GM18517 (cell line): ENCODE results near the gene KEAP1.

Source experiments
- ATAC-seq: cut with Tn5 transposase; IDR thresholded peaks from one replicate; pipeline ENCODE4 v1.9.1; 2021; ENCODE audit warnings: mild to moderate bottlenecking, moderate library complexity; ENCODE audit not compliant: unreplicated experiment

KEAP1 gene

DNA sequence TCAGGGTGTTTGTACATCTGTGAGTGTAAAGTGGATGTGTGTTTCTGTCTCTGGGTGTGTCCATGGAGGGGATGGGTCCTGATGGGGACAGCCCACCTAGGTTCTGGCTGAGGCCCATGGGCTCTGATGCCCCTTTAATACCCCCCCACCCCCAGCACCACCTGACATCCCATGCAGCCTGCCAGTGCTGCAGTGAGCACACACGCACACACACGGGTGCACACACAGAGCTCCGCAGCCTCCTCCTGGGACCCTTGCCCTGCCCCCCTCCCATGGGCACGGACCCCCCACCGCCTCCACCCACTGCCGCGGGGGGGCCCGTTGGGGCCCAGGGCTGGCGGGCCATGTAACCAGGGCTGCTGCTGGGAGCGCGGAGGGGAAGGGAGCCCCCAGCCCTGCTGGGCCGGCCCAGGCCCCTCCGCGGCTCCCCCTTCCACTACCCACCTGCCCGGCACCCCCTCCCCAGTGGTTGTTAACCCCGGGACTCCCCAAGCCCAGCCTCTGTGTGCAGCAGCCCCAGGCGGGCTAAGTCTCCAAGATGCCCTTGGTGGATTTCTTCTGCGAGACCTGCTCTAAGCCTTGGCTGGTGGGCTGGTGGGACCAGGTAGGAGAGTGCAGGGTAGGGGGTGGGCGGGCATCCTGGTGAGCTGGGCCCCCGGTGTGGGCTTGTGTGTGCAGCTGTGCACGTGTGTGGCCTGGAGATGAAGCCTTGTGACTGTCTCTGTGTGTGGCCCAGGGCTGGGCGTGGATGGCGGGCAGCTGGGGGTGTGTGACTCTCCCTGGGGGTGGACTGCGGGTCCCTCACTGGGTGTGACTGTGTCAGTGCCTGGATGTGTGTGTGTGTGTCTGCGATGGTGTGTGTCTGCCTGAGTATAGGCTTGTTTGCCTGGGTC lies 50.2 kb downstream of the KEAP1 start:
- ATAC-seq = no peak

DNA sequence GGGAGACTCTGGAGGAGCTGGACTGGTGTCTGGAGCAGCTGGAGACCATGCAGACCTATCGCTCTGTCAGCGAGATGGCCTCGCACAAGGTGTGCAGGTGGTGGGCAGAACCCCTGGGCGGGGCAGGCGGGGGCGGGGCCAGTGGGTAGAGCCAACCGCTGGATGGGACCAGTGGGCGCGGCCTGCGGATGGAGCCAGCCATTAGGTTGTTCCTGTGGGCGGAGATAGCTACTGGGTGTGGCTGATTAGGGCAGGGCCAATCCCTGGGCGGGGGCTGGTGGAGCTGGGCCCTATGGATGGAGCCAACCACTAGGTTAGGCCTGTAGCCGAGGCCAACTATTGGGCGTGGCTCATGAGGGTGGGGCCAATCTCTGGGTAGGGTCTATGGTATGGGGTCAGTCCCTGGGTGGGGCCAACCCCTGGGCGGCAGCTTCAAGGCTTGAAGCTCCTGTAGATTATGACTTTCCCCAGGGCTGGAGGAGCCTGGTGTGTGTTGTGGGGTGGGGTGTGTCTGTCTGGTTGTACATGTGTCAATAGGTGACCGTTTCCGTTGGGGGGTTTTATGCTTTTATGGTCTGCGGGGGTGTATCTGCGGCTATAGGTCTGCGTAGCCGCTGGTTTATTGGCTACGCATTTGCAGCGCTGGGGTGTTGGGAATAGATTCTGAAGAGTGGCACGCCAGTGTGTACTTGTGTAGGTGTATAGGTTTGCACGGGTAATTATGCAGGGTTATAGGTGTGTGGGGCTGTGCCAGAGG lies 52.1 kb downstream of the KEAP1 start:
- ATAC-seq = no peak

DNA sequence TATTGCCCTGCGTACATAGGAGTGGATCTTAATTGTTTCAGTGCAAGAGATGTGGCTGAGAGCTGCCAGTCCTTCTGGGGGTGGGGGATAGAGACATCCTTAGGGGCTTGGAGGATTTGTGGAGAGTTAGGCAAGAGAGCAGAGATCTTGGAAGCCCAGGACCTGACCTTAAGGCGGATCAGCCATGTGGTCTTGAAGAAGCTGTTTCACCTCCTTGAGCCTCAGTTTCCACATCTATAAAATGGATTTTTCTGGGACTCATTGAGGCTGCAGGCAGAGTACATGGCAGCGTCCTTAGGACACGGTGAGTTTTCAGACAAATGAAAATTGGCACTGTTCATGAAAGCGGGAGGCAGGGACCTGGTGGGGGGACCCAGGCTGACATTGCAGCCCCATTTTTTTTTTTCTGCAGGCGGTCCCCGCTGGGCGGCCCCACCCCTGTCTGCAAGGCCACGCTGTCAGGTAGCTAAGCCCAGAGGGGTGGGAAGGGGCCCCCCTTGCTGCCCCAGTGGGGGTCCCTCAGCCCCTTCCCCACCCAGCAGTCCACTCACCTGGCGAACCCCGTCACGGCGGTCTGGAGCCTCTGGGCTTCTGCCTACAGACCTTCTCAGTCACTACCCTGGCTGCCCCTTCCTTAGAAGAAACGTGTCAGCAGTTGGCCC lies 52.8 kb downstream of the KEAP1 start:
- ATAC-seq = no peak

DNA sequence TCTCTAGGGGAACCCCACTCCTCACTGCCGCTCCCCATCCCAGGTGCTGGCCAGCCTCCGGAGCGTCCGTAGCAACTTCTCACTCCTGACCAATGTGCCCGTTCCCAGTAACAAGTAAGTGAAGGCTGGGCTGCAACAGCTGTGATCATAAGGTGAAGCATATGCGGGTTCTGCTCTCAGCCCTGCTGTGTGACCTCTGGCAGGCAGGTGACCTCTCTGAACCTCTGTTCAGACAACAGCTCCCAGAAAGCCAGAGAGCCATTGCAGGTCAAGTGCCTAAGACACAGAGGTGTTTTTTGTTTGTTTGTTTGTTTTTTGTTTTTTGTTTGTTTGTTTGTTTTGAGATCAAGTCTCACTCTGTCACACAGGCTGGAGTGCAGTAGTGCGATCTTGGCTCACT lies 54.1 kb downstream of the KEAP1 start:
- no peak for ATAC-seq

DNA sequence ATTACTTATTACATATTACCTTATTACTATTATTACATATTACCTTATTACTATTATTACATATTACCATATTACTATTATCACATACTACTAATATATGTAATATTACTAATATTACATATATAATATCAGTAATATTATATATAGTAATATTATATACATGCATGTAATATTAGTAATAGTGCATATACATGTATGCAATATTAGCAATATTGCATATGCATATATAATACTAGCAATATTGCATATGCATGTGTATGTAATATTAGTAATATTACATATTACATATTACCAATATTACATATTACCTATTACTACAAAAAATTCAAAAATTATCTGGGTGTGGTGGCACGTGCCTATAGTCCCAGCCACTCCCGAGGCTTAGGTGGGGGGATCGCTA lies 60.5 kb downstream of the KEAP1 start:
- ATAC-seq = no peak

DNA sequence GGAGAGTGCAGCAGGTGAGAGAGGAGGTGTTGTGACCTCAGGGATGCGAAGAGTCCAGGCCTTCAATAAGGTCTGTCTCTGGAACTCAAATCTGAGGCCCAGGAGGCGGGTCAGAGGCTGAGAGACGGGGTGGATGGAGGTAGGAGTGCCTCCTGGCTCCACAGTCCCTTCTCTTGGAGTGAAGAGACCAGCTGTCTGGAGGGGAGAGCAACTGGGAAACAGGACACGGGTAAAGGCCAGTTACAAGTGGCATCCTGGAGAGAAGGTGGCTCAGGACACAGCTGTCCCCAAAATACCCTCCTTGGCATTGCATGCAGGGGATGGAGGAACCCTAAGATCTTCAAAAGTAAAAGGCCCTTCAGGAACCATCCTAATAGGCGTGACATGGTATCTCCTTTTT lies 63.6 kb downstream of the KEAP1 start:
- no peak for ATAC-seq
